Endothelial cell of umbilical vein (primary cell): ENCODE results near the gene ADCYAP1R1. TPM values are rescaled to one million over a fixed set of nuclear protein-coding genes. Genes with fewer than 3 reads are reported as not detected.

Experiments
- BruUV-seq: library from RNA; stranded (reverse); fragments of 400-500 nt; replicated peaks from 2 replicates; lab custom pipeline; 2021; lab: Mats Ljungman, UMichigan
- CTCF ChIA-PET: fragments of 300-600, 350-600 bp; sonication (Branson Sonifier 250); formaldehyde crosslinking; loops from one replicate; lab custom pipeline; 2021; ENCODE audit warnings: antibody characterized with exemption, inconsistent platforms; lab: Charles Lee
- POLR2A ChIA-PET: fragments of 300-600, 350-600 bp; sonication (Branson Sonifier 250); formaldehyde crosslinking; loops from one replicate; lab custom pipeline; 2021; ENCODE audit warnings: antibody characterized with exemption, inconsistent platforms; lab: Charles Lee
- DNase-seq: peaks from one replicate; pipeline ENCODE4 v3.0.0-alpha.2; 2011; ENCODE audit warnings: low read depth, low spot score
- FAIRE-seq: peaks from 2 replicates; lab custom pipeline; 2011; peaks lifted over from hg19 to GRCh38; lab: Jason Lieb, UNC
- H2AFZ ChIP-seq: 2 replicates; pipeline ENCODE4 v1.6.0; 2012; ENCODE audit warnings: low read depth, low read length, control low read depth, inconsistent platforms
- H3K27ac ChIP-seq: 2 replicates; pipeline ENCODE4 v1.5.1; 2011; ENCODE audit warnings: low read depth, mild to moderate bottlenecking, control low read depth, low read length, moderate library complexity; ENCODE audit not compliant: insufficient read depth
- H3K27me3 ChIP-seq, 2 experiments: 2 replicates each; pipeline versions ENCODE4 v1.6.0 to v1.6.1; 2011; ENCODE audit warnings: low read length in 2 of 2, mixed read lengths in 1 of 2; ENCODE audit not compliant: control insufficient read depth in 2 of 2, insufficient read depth in 2 of 2
- H3K36me3 ChIP-seq, 2 experiments: 2 replicates in 1 of 2; 3 replicates in 1 of 2; pipeline ENCODE4 v1.5.1; 2011; ENCODE audit warnings: low read length in 2 of 2, mild to moderate bottlenecking in 1 of 2, moderate library complexity in 1 of 2; ENCODE audit not compliant: control insufficient read depth in 2 of 2, insufficient read depth in 2 of 2; ENCODE audit errors: extremely low read depth in 1 of 2
- H3K4me1 ChIP-seq: 3 replicates; pipeline ENCODE4 v1.5.1; 2011; ENCODE audit warnings: mild to moderate bottlenecking, low read length; ENCODE audit not compliant: control insufficient read depth, insufficient read depth; ENCODE audit errors: extremely low read depth
- H3K4me2 ChIP-seq: 2 replicates; pipeline ENCODE4 v1.6.1; 2011; ENCODE audit warnings: low read length, control low read depth, mixed read lengths; ENCODE audit not compliant: insufficient read depth
- H3K4me3 ChIP-seq, 3 experiments: fragments of 200-600 bp in 1 of 3; sonication (generic), shearing (Covaris generic) in 1 of 3; replicated peaks in 1 of 3; 2 replicates each; pipeline ENCODE4 v1.5.1; 2011 to 2016; ENCODE audit warnings: control low read depth in 3 of 3, low read length in 3 of 3, mild to moderate bottlenecking in 2 of 3, inconsistent platforms in 1 of 3, low read depth in 1 of 3, moderate library complexity in 1 of 3; ENCODE audit not compliant: insufficient read depth in 1 of 3
- H3K79me2 ChIP-seq: 2 replicates; pipeline ENCODE4 v1.6.0; 2012; ENCODE audit warnings: low read length, inconsistent platforms; ENCODE audit not compliant: control insufficient read depth, insufficient read depth
- H3K9ac ChIP-seq: replicated peaks from 2 replicates; pipeline ENCODE3; 2011; ENCODE audit warnings: low read length, control low read depth; ENCODE audit not compliant: insufficient read depth; ENCODE audit errors: extremely low read depth
- H3K9me1 ChIP-seq: replicated peaks from 3 replicates; pipeline ENCODE4 v1.6.0; 2011; ENCODE audit warnings: mild to moderate bottlenecking, low read length; ENCODE audit not compliant: control insufficient read depth, insufficient read depth; ENCODE audit errors: extremely low read depth
- H3K9me3 ChIP-seq: replicated peaks from 2 replicates; pipeline ENCODE4 v1.5.1; 2012; ENCODE audit warnings: low read length, inconsistent platforms; ENCODE audit not compliant: control insufficient read depth, insufficient read depth
- H4K20me1 ChIP-seq: replicated peaks from 2 replicates; pipeline ENCODE3; 2011; ENCODE audit warnings: mild to moderate bottlenecking, low read length; ENCODE audit not compliant: control insufficient read depth, insufficient read depth; ENCODE audit errors: extremely low read depth
- EZH2 ChIP-seq: IDR thresholded peaks from 2 replicates; pipeline ENCODE4 v1.6.1; 2012; ENCODE audit warnings: borderline replicate concordance, low read depth, mild to moderate bottlenecking, moderate library complexity, low read length, inconsistent platforms; ENCODE audit not compliant: severe bottlenecking
- FOS ChIP-seq: IDR thresholded peaks from 2 replicates; pipeline ENCODE4 v1.6.1; 2011; ENCODE audit warnings: mild to moderate bottlenecking, low read length, moderate library complexity, borderline replicate concordance; ENCODE audit not compliant: insufficient read depth
- GATA2 ChIP-seq: IDR thresholded peaks from 2 replicates; pipeline ENCODE4 v1.7.0; 2011; ENCODE audit warnings: low read depth, mild to moderate bottlenecking, moderate library complexity, mixed read lengths, low read length; ENCODE audit not compliant: insufficient read length, insufficient read depth
- JUN ChIP-seq: IDR thresholded peaks from 2 replicates; pipeline ENCODE4 v1.6.1; 2011; ENCODE audit warnings: borderline replicate concordance, low read depth; ENCODE audit not compliant: insufficient read length, insufficient read depth
- MAX ChIP-seq: IDR thresholded peaks from 2 replicates; pipeline ENCODE4 v1.6.1; 2011; ENCODE audit not compliant: insufficient read depth, insufficient read length
- MYC ChIP-seq: IDR thresholded peaks from one replicate; pipeline ENCODE4 v1.6.1; 2011; ENCODE audit warnings: mild to moderate bottlenecking, low read depth, low read length
- POLR2A ChIP-seq: IDR thresholded peaks from 2 replicates; pipeline ENCODE4 v1.6.1; 2012; ENCODE audit warnings: low read depth, mild to moderate bottlenecking, control low read depth, low read length
- POLR2AphosphoS5 ChIP-seq: IDR thresholded peaks from 2 replicates; pipeline ENCODE4 v1.6.1; 2012; ENCODE audit warnings: low read depth, mild to moderate bottlenecking, control low read depth, low read length, moderate library complexity; ENCODE audit not compliant: insufficient read depth
- dilution Hi-C: fragments of 300-500 bp; cut with MboI; formaldehyde crosslinking; loops from one replicate; pipeline ENCODE4 v1.15.0; 2019; ENCODE audit warnings: low sequenced_read_pairs; ENCODE audit not compliant: extremely low pct_ligation_motif_present
- intact Hi-C: fragments of 100-400 bp; cut with micrococcal nuclease; formaldehyde crosslinking; loops from one replicate; pipeline ENCODE4 v1.10.0; 2022
- polyA plus RNA-seq, 4 experiments: library from polyadenylated mRNA; depleted of rRNA in 3 of 4; stranded (reverse) in 3 of 4; unstranded in 1 of 4; fragments of >200 nt; gene quantifications; 2 replicates each; pipeline versions ENCODE4 v1.2.1 to v1.2.3, GENCODE V29; 2011 to 2012; ENCODE audit warnings: missing spikeins in 1 of 4
- total RNA-seq: library from RNA; stranded (reverse); gene quantifications from 2 replicates; pipeline ENCODE4 v1.2.3, GENCODE V29; 2021
- TF ChIP-seq, protein P1 (sequence below), 2 donors: IDR thresholded peaks; 1 replicate in 1 of 2; 2 replicates in 1 of 2; pipeline ENCODE4 v1.5.1; 2011; ENCODE audit warnings: low read length in 2 of 2, mild to moderate bottlenecking in 2 of 2, moderate library complexity in 2 of 2, control low read depth in 1 of 2, inconsistent platforms in 1 of 2, low read depth in 1 of 2; ENCODE audit not compliant: insufficient read depth in 1 of 2; ENCODE audit errors: extremely low read depth in 1 of 2

ADCYAP1R1 gene
- total and polyA plus RNA-seq, 2 donors (not counting 3 experiments of a cell fraction or from before 2014, with no cell fraction given): 0.04 TPM; not detected in 1

DNA sequence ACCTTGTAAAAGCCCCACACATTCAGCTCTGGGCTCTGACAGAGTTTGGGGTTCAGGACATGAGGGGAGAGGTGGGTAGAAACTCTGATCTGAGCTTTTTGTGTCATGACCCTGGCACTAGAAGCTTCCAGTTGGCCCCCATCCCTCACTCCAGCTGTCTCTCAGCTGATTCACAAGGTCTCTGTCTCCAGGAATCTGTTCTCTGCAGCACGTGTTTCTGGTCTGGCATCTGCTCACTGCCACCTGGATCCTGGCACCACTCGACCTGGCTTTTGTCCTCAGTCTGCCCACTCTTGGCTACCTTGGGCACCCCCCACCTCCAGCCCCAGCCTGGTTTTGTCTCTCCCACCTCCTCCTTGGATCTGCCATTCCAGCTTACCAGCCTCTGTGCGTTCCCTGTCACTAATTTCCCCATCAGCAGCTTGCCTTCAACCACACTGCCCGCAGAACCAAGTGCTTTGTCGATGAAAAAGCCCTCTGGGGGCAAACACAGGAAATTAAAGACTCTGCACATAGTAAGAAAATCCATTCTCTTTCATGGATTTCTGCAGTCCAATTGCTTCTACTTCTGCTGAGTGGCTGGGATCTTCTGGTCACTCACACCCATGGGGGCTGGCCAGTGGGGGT, 18.3 kb upstream of the ADCYAP1R1 start:
- H4K20me1 ChIP-seq: no peaks in the 10 kb centered on the region
- H3K4me3 ChIP-seq: no peak overlapping the region
- H3K9ac ChIP-seq: no peak overlapping the region
- no peaks in the 10 kb centered on the region for H3K4me1 ChIP-seq
- peaks cover 2 to 8% of the 10 kb centered on the region in 2 experiments for H3K27me3 ChIP-seq
- TF ChIP-seq MYC (no peak), POLR2A (no peak), POLR2AphosphoS5 (no peak), EZH2 (no peak), FOS (no peak), GATA2 (no peak)
- no peak overlapping the region for H2AFZ ChIP-seq
- no peaks in the 10 kb centered on the region for H3K36me3 ChIP-seq
- H3K27ac ChIP-seq: no peak overlapping the region
- FAIRE-seq: no peak
- ChIA-PET CTCF (interaction anchor here (1.1 to 2.8 kb wide), 3 partner anchors 50 to 101 kb away, joined by 3 to 13 read pairs (median 4); no protein-coding TSS in a partner anchor), POLR2A (no interaction called here)
- BruUV-seq: no TSS peak
- H3K9me1 ChIP-seq: no peaks in the 10 kb centered on the region
- dilution Hi-C loops (no loop called here), intact Hi-C loops (no loop called here)
- no peaks in the 10 kb centered on the region for H3K79me2 ChIP-seq
- no peaks in the 10 kb centered on the region for H3K9me3 ChIP-seq
- H3K4me2 ChIP-seq: no peak overlapping the region
- DNase-seq: no peak

- Histone ChIP-seq H3K27me3 (peaks cover 2 to 12% of the 10 kb centered on the region in 2 experiments), H3K4me3 (no peak overlapping the region), H4K20me1 (no peaks in the 10 kb centered on the region), H3K27ac (no peak overlapping the region), H3K36me3 (no peaks in the 10 kb centered on the region), H3K9me3 (no peaks in the 10 kb centered on the region), H2AFZ (no peak overlapping the region), H3K4me1 (no peaks in the 10 kb centered on the region), H3K9me1 (no peaks in the 10 kb centered on the region), H3K9ac (no peak overlapping the region), H3K4me2 (no peak overlapping the region), H3K79me2 (no peaks in the 10 kb centered on the region)
- FAIRE-seq (no peak), DNase-seq (no peak)
- TF ChIP-seq FOS (no peak), MAX (no peak), POLR2A (no peak), GATA2 (no peak), POLR2AphosphoS5 (no peak), EZH2 (no peak), JUN (no peak), MYC (no peak)
- TF ChIP-seq, protein P1, sequence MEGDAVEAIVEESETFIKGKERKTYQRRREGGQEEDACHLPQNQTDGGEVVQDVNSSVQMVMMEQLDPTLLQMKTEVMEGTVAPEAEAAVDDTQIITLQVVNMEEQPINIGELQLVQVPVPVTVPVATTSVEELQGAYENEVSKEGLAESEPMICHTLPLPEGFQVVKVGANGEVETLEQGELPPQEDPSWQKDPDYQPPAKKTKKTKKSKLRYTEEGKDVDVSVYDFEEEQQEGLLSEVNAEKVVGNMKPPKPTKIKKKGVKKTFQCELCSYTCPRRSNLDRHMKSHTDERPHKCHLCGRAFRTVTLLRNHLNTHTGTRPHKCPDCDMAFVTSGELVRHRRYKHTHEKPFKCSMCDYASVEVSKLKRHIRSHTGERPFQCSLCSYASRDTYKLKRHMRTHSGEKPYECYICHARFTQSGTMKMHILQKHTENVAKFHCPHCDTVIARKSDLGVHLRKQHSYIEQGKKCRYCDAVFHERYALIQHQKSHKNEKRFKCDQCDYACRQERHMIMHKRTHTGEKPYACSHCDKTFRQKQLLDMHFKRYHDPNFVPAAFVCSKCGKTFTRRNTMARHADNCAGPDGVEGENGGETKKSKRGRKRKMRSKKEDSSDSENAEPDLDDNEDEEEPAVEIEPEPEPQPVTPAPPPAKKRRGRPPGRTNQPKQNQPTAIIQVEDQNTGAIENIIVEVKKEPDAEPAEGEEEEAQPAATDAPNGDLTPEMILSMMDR (IDR thresholded peaks at IDR 0.05; ENCODE audit: extremely low read depth in 1 of 2, insufficient read depth in 1 of 2, low read depth in 1 of 2, low read length in 2 of 2): no peak
- no TSS peak for BruUV-seq
- dilution Hi-C loops (no loop called here), intact Hi-C loops (no loop called here)
- CTCF ChIA-PET: interaction anchor here (0.8 to 1.3 kb wide), 3 partner anchors 11 to 86 kb away, joined by 3 to 6 read pairs (median 3); no protein-coding TSS in a partner anchor
- POLR2A ChIA-PET: no interaction called here
Observed at GRCh38 chr7:31036924-31037323, 15.2 kb upstream of the ADCYAP1R1 start.
